GM23248 (cell line): Measurements from ENCODE around the gene ADAM12. TPM values are rescaled to one million over a fixed set of nuclear protein-coding genes. Genes with fewer than 3 reads are reported as not detected.
"Not testable (repeated sequence)": the region's sequence is repeated elsewhere in the genome, so short reads cannot be mapped to it uniquely, and the experiment has no call there.

Source experiments
- DNase-seq: peaks from one replicate; pipeline ENCODE4 v3.0.0-alpha.2; 2015
- H2AFZ ChIP-seq: fragments of 200-600 bp; sonication (generic); 2 replicates; pipeline ENCODE4 v1.6.1; 2016; ENCODE audit warnings: antibody characterized with exemption
- H3F3A ChIP-seq: fragments of 200-600 bp; sonication (generic); 2 replicates; pipeline ENCODE4 v1.6.1; 2016; ENCODE audit warnings: mild to moderate bottlenecking, antibody characterized with exemption, mixed run types; ENCODE audit not compliant: insufficient read depth
- H3K27ac ChIP-seq: fragments of 200-600 bp; sonication (generic); 2 replicates; pipeline ENCODE4 v1.5.1; 2016; ENCODE audit warnings: mild to moderate bottlenecking
- H3K27me3 ChIP-seq: fragments of 200-600 bp; sonication (generic); replicated peaks from 2 replicates; pipeline ENCODE4 v1.6.1; 2016; ENCODE audit warnings: mild to moderate bottlenecking; ENCODE audit not compliant: insufficient read depth
- H3K36me3 ChIP-seq: fragments of 200-600 bp; sonication (generic); 2 replicates; pipeline ENCODE4 v1.6.1; 2016; ENCODE audit warnings: low read depth, mild to moderate bottlenecking
- H3K4me1 ChIP-seq: fragments of 200-600 bp; sonication (generic); 2 replicates; pipeline ENCODE4 v1.6.1; 2016; ENCODE audit warnings: mild to moderate bottlenecking; ENCODE audit not compliant: insufficient read depth
- H3K4me2 ChIP-seq: fragments of 200-600 bp; sonication (generic); one replicate; pipeline ENCODE4 v1.6.1; 2016; ENCODE audit warnings: mild to moderate bottlenecking; ENCODE audit not compliant: unreplicated experiment
- H3K4me3 ChIP-seq: fragments of 200-600 bp; sonication (generic); 2 replicates; pipeline ENCODE4 v1.5.1; 2016; ENCODE audit warnings: mild to moderate bottlenecking
- H3K79me2 ChIP-seq: fragments of 200-600 bp; sonication (generic); 2 replicates; pipeline ENCODE4 v1.6.1; 2016; ENCODE audit warnings: mild to moderate bottlenecking; ENCODE audit not compliant: insufficient read depth
- H3K9ac ChIP-seq: fragments of 200-600 bp; sonication (generic); 2 replicates; pipeline ENCODE4 v1.6.1; 2016; ENCODE audit warnings: mild to moderate bottlenecking
- H3K9me2 ChIP-seq: fragments of 200-600 bp; sonication (generic); 2 replicates; pipeline ENCODE4 v1.6.1; 2016; ENCODE audit warnings: mixed run types, mild to moderate bottlenecking, moderate library complexity; ENCODE audit not compliant: insufficient read depth
- H3K9me3 ChIP-seq: fragments of 200-600 bp; sonication (generic); one replicate; pipeline ENCODE4 v1.6.1; 2017; ENCODE audit warnings: low read depth
- H4K20me1 ChIP-seq: fragments of 200-600 bp; sonication (generic); 2 replicates; pipeline ENCODE4 v1.6.0; 2016; ENCODE audit not compliant: insufficient read depth
- EZH2 ChIP-seq: fragments of 200-600 bp; sonication (generic); IDR thresholded peaks from 2 replicates; pipeline ENCODE4 v1.6.1; 2018; ENCODE audit warnings: antibody characterized with exemption, mild to moderate bottlenecking; ENCODE audit not compliant: insufficient read depth, poor library complexity, severe bottlenecking
- EZH2phosphoT487 ChIP-seq: fragments of 200-600 bp; sonication (generic); IDR thresholded peaks from 2 replicates; pipeline ENCODE4 v1.6.1; 2018; ENCODE audit warnings: antibody characterized with exemption, moderate library complexity, mild to moderate bottlenecking, low read depth; ENCODE audit not compliant: insufficient read depth
- WGBS, 2 experiments: methylation state at CpG; one replicate each; pipeline ENCODE4 v1.1.6; 2015 to 2017; ENCODE audit warnings: low lambda C conversion rate in 2 of 2, low coverage in 1 of 2; ENCODE audit errors: missing lambda C conversion rate in 2 of 2; 5-methylcytosine and 5-hydroxymethylcytosine counted together
- in situ Hi-C: fragments of 300-500 bp; cut with MboI; formaldehyde crosslinking; loops from 2 replicates; pipeline ENCODE4 v1.15.0; 2020
- polyA plus RNA-seq: library from polyadenylated mRNA; unstranded; fragments of >200 nt; fragmentation: Nextera tagmentation; extraction: Ambion mirVana; gene quantifications from 2 replicates; pipeline ENCODE4 v1.2.1, GENCODE V29; 2016
- small RNA-seq: library from RNA; depleted of rRNA; stranded (forward); fragments of <200 nt; gene quantifications from one replicate; pipeline ENCODE3, GENCODE V24; 2014; ENCODE audit warnings: low read depth, low replicate concordance
- total RNA-seq: library from RNA; depleted of rRNA; stranded (reverse); fragments of >200 nt; shearing (Covaris generic); gene quantifications from 2 replicates; pipeline ENCODE4 v1.2.3, GENCODE V29; 2014

Gene ADAM12
- total and polyA plus RNA-seq, 2 experiments from 2014 or later = 58.4 to 127 TPM

GRCh38 chr10:125976960-125977605 is 411.2 kb downstream of the ADAM12 start:
- H3K9ac ChIP-seq = no peak overlapping the region
- no peaks in the 10 kb centered on the region for H3K36me3 ChIP-seq
- H3K9me2 ChIP-seq = no peaks in the 10 kb centered on the region
- no peaks in the 10 kb centered on the region for H3K9me3 ChIP-seq
- H4K20me1 ChIP-seq = no peaks in the 10 kb centered on the region
- H3K27me3 ChIP-seq = no peaks in the 10 kb centered on the region
- TF ChIP-seq EZH2phosphoT487 = no peak
- no peak for TF ChIP-seq EZH2
- peaks cover 14% of the 10 kb centered on the region for H3K4me1 ChIP-seq
- no peak overlapping the region for H3K4me3 ChIP-seq
- peaks cover 9% of the 10 kb centered on the region; the same call in 1 of the 2 replicates for H3F3A ChIP-seq
- in situ Hi-C loops = loop anchor here (25.0 kb wide), 1 partner anchor 760 kb away; no protein-coding TSS in a partner anchor
- H3K4me2 ChIP-seq = no peak overlapping the region
- DNase-seq = no peak
- 86 to 89% methylated on average over 6 of the region's 6 CpGs for WGBS, 2 experiments
- no peak overlapping the region for H3K27ac ChIP-seq
- H3K79me2 ChIP-seq = no peaks in the 10 kb centered on the region
- H2AFZ ChIP-seq = no peak overlapping the region

- H3K9me3 ChIP-seq, H2AFZ ChIP-seq, H3K4me3 ChIP-seq, H3K9me2 ChIP-seq, H3K4me2 ChIP-seq, H3K27me3 ChIP-seq, in situ Hi-C loops, H3K9ac ChIP-seq, H3K79me2 ChIP-seq, H4K20me1 ChIP-seq, DNase-seq, H3K36me3 ChIP-seq, H3F3A ChIP-seq, H3K27ac ChIP-seq: not testable (repeated sequence)
- WGBS, 2 experiments = 94 to 95% methylated on average over 12 to 33 of the region's 36 CpGs
- H3K4me1 ChIP-seq = peaks cover 14% of the 10 kb centered on the region
Measured at GRCh38 chr10:125970077-125970630, 418.1 kb downstream of the ADAM12 start.

DNA sequence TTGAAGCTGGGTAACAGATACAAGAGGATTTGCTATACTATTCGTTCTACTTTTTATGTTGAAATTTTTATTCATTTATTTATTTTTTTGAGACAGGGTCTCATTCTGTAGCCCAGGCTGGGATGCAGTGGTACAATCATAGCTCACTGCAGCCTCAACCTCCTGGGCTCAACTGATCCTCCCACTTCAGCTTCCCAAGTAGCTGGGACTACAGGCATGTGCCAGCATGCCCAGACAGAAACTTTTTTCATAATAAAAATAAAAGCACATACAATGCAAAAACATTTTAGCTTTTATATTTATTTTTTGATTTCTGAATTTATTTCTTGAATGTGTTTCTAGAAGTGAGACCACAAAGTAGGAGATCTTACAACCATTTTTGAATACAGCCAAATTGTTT is 420.7 kb downstream of the ADAM12 start:
- no peaks in the 10 kb centered on the region for H3F3A ChIP-seq
- H3K27ac ChIP-seq = no peak overlapping the region
- H4K20me1 ChIP-seq = no peaks in the 10 kb centered on the region
- WGBS, 2 experiments = 97 to 100% methylated on average over 1 of the region's 1 CpG
- H3K79me2 ChIP-seq = no peaks in the 10 kb centered on the region
- H3K36me3 ChIP-seq = no peaks in the 10 kb centered on the region
- H3K9me2 ChIP-seq = no peaks in the 10 kb centered on the region
- in situ Hi-C loops = no loop called here
- no peak overlapping the region for H3K4me2 ChIP-seq
- H3K4me3 ChIP-seq = no peak overlapping the region
- DNase-seq = no peak
- no peaks in the 10 kb centered on the region for H3K9me3 ChIP-seq
- H3K27me3 ChIP-seq = no peaks in the 10 kb centered on the region
- no peak overlapping the region for H2AFZ ChIP-seq
- no peaks in the 10 kb centered on the region for H3K4me1 ChIP-seq
- no peak overlapping the region for H3K9ac ChIP-seq
- TF ChIP-seq EZH2phosphoT487 = no peak
- no peak for TF ChIP-seq EZH2

DNA sequence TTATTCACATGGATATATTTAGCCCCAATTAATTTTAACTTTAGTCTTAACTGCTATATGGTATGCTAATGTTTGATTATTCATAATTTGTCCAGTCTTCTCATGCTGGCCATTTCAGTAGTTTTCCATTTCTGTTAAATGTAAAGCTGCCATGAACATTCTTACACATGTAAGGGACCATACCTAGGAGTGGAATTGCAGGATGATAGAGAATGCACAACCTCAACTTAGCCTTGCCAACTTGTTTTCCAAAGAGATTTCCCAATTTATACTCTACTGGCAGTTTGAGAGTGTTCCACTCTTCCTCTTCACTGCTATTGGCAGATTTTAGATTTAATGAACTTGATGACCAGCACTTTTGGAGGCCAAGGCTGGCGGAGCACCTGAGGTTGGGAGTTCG is 423.7 kb downstream of the ADAM12 start:
- TF ChIP-seq EZH2phosphoT487 (no peak), EZH2 (no peak)
- Histone ChIP-seq H3F3A (no peaks in the 10 kb centered on the region), H3K4me2 (no peak overlapping the region), H3K4me3 (no peak overlapping the region), H3K27me3 (no peaks in the 10 kb centered on the region), H3K36me3 (no peaks in the 10 kb centered on the region), H3K79me2 (no peaks in the 10 kb centered on the region), H3K9me3 (no peaks in the 10 kb centered on the region), H2AFZ (no peak overlapping the region), H3K4me1 (no peaks in the 10 kb centered on the region), H4K20me1 (no peaks in the 10 kb centered on the region), H3K27ac (no peak overlapping the region), H3K9ac (no peak overlapping the region), H3K9me2 (no peaks in the 10 kb centered on the region)
- in situ Hi-C loops = no loop called here
- 62 to 89% methylated on average over 2 of the region's 2 CpGs for WGBS, 2 experiments
- DNase-seq = no peak

Small RNA genes within 50 kb of the gene (small RNA-seq; reads per million reads assigned to genes)
- not detected for gene RNA5SP328
